Measurements from ENCODE around the gene IL11RA. TPM values are rescaled to one million over a fixed set of nuclear protein-coding genes. Genes with fewer than 3 reads are reported as not detected.

IL11RA gene
- total and polyA plus RNA-seq, 2 donors (not counting 3 experiments of a cell fraction or from before 2014, with no cell fraction given): 15.3 to 18.6 TPM

- BruUV-seq (replicated peaks): no TSS peak
- no peaks in the 10 kb centered on the region for H3K9me3 ChIP-seq (replicated peaks; ENCODE audit: control insufficient read depth, insufficient read depth, low read length)
- DNase-seq (ENCODE audit: low read depth, low spot score): peak; percentile 55
- ChIA-PET CTCF (interaction anchor here (0.7 to 3.7 kb wide), 12 partner anchors 9 to 350 kb away, joined by 3 to 92 read pairs (median 5); partner anchors contain the start of gene CCL21), POLR2A (no interaction called here)
- H3K27ac ChIP-seq (ENCODE audit: insufficient read depth, low read depth, low read length): no peak overlapping the region
- peak overlapping the region; percentile 90 for H2AFZ ChIP-seq (ENCODE audit: low read depth, low read length)
- H3K79me2 ChIP-seq (ENCODE audit: control insufficient read depth, insufficient read depth, low read length): no peaks in the 10 kb centered on the region
- dilution Hi-C loops (cut with MboI; ENCODE audit: extremely low pct_ligation_motif_present, low sequenced_read_pairs) (no loop called here), intact Hi-C loops (cut with micrococcal nuclease) (no loop called here)
- peak overlapping the region; percentile 87 for H3K4me2 ChIP-seq (ENCODE audit: insufficient read depth, low read length)
- H3K4me1 ChIP-seq (ENCODE audit: control insufficient read depth, extremely low read depth, insufficient read depth, low read length): peaks cover 4% of the 10 kb centered on the region
- peak overlapping the region; percentile 46 to 73 (median 66) for H3K4me3 ChIP-seq (replicated peaks in 1 of 3; ENCODE audit: insufficient read depth in 1 of 3, low read depth in 1 of 3, low read length in 3 of 3)
- no peak for TF ChIP-seq FOS (IDR thresholded peaks at IDR 0.05; ENCODE audit: borderline replicate concordance, insufficient read depth, low read length)
- TF ChIP-seq POLR2A (IDR thresholded peaks at IDR 0.05; ENCODE audit: low read depth, low read length): no peak
- TF ChIP-seq MAX (IDR thresholded peaks at IDR 0.05; ENCODE audit: insufficient read depth, insufficient read length): no peak
- TF ChIP-seq, protein P1, sequence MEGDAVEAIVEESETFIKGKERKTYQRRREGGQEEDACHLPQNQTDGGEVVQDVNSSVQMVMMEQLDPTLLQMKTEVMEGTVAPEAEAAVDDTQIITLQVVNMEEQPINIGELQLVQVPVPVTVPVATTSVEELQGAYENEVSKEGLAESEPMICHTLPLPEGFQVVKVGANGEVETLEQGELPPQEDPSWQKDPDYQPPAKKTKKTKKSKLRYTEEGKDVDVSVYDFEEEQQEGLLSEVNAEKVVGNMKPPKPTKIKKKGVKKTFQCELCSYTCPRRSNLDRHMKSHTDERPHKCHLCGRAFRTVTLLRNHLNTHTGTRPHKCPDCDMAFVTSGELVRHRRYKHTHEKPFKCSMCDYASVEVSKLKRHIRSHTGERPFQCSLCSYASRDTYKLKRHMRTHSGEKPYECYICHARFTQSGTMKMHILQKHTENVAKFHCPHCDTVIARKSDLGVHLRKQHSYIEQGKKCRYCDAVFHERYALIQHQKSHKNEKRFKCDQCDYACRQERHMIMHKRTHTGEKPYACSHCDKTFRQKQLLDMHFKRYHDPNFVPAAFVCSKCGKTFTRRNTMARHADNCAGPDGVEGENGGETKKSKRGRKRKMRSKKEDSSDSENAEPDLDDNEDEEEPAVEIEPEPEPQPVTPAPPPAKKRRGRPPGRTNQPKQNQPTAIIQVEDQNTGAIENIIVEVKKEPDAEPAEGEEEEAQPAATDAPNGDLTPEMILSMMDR (IDR thresholded peaks at IDR 0.05; ENCODE audit: extremely low read depth in 1 of 2, insufficient read depth in 1 of 2, low read depth in 1 of 2, low read length in 2 of 2): peak; percentile 95 to 96
- TF ChIP-seq MYC (IDR thresholded peaks at IDR 0.05; ENCODE audit: low read depth, low read length): no peak
- TF ChIP-seq GATA2 (IDR thresholded peaks at IDR 0.05; ENCODE audit: insufficient read depth, insufficient read length, low read depth, low read length): no peak
- no peak for TF ChIP-seq JUN (IDR thresholded peaks at IDR 0.05; ENCODE audit: borderline replicate concordance, insufficient read depth, insufficient read length, low read depth)
- TF ChIP-seq POLR2AphosphoS5 (IDR thresholded peaks at IDR 0.05; ENCODE audit: insufficient read depth, low read depth, low read length): no peak
- peaks cover 18 to 30% of the 10 kb centered on the region in 2 experiments for H3K27me3 ChIP-seq (ENCODE audit: control insufficient read depth in 2 of 2, insufficient read depth in 2 of 2, low read length in 2 of 2)
- no peaks in the 10 kb centered on the region for H4K20me1 ChIP-seq (replicated peaks; ENCODE audit: control insufficient read depth, extremely low read depth, insufficient read depth, low read length)
- no peaks in the 10 kb centered on the region for H3K9me1 ChIP-seq (replicated peaks; ENCODE audit: control insufficient read depth, extremely low read depth, insufficient read depth, low read length)
- H3K36me3 ChIP-seq (ENCODE audit: control insufficient read depth in 2 of 2, extremely low read depth in 1 of 2, insufficient read depth in 2 of 2, low read length in 2 of 2): no peaks in the 10 kb centered on the region
- peak overlapping the region; percentile 8 for H3K9ac ChIP-seq (replicated peaks; ENCODE audit: extremely low read depth, insufficient read depth, low read length)
- peak; percentile 26 for FAIRE-seq
Observed at GRCh38 chr9:34701023-34701768, 49.2 kb downstream of the IL11RA start.
